Measurements from ENCODE around the gene NETO2.
"Not testable (repeated sequence)": the region's sequence is repeated elsewhere in the genome, so short reads cannot be mapped to it uniquely, and the experiment has no call there.

Gene NETO2

DNA sequence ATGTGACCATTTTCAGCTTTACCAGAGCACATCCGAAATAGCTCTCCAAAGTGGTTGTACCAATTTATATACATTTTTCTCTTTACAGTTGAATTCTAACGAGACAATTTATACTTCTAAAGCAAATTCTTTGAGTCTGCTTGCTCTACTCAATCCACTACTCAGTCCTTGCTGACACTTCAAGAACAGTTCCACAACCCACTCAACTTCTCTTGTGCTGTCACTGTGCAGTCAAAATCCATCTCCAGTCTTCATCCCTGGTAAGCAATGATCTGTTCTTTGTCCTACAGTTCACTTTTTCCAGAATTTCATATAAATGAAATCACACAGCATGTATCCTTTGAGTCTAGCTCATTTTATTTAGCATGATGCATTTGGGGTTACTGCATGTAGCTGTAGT, 30.6 kb downstream of the NETO2 start:
- H3K27ac ChIP-seq (ENCODE audit: low read length) = no peak overlapping the region
- H2AFZ ChIP-seq (ENCODE audit: low read depth, low read length) = no peak overlapping the region
- peaks cover 16% of the 10 kb centered on the region for H3K4me1 ChIP-seq (ENCODE audit: low read length)
- no peak overlapping the region for H3K4me2 ChIP-seq (ENCODE audit: low read length)
- no peak overlapping the region for H3K9ac ChIP-seq (ENCODE audit: low read length)
- H3K4me3 ChIP-seq (ENCODE audit: low read length) = no peak overlapping the region
- H4K20me1 ChIP-seq (ENCODE audit: insufficient read depth, low read length) = no peaks in the 10 kb centered on the region
- H3K9me3 ChIP-seq (ENCODE audit: insufficient read depth, low read length) = no peaks in the 10 kb centered on the region
- H3K27me3 ChIP-seq (ENCODE audit: low read depth, low read length) = no peaks in the 10 kb centered on the region; the same call in 1 of the 2 replicates
- no peaks in the 10 kb centered on the region for H3K79me2 ChIP-seq (ENCODE audit: low read length)
- TF ChIP-seq, protein P1, sequence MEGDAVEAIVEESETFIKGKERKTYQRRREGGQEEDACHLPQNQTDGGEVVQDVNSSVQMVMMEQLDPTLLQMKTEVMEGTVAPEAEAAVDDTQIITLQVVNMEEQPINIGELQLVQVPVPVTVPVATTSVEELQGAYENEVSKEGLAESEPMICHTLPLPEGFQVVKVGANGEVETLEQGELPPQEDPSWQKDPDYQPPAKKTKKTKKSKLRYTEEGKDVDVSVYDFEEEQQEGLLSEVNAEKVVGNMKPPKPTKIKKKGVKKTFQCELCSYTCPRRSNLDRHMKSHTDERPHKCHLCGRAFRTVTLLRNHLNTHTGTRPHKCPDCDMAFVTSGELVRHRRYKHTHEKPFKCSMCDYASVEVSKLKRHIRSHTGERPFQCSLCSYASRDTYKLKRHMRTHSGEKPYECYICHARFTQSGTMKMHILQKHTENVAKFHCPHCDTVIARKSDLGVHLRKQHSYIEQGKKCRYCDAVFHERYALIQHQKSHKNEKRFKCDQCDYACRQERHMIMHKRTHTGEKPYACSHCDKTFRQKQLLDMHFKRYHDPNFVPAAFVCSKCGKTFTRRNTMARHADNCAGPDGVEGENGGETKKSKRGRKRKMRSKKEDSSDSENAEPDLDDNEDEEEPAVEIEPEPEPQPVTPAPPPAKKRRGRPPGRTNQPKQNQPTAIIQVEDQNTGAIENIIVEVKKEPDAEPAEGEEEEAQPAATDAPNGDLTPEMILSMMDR (IDR thresholded peaks at IDR 0.05; ENCODE audit: low read depth, low read length) = no peak
- TF ChIP-seq EZH2phosphoT487 (IDR thresholded peaks at IDR 0.05; ENCODE audit: low read depth) = no peak
- no peaks in the 10 kb centered on the region for H3K36me3 ChIP-seq (replicated peaks; ENCODE audit: low read depth, low read length)

DNA sequence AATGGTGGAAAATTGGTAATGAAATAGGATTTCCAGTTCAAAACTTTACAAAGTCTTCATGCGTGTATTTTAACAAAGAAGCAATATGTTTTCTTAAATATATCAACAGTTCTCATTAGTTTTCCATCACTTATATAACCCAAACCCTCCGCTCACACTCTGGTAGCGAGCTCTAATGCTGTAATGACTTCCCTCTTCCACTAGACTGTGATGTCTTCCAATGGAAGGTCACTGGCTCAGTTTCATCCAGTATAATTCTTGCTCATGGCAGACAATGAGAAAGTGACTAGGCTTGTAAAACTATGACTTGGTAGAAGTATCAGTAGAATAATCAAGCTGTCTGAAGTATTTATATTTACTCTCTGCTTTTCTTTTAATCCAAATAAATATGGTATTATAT, 32.8 kb downstream of the NETO2 start:
- Histone ChIP-seq H3K4me2 (ENCODE audit: low read length) (no peak overlapping the region), H3K9ac (ENCODE audit: low read length) (no peak overlapping the region), H3K4me3 (ENCODE audit: low read length) (no peak overlapping the region), H2AFZ (ENCODE audit: low read depth, low read length) (no peak overlapping the region), H4K20me1 (ENCODE audit: insufficient read depth, low read length) (no peaks in the 10 kb centered on the region), H3K27ac (ENCODE audit: low read length) (no peak overlapping the region), H3K27me3 (ENCODE audit: low read depth, low read length) (no peaks in the 10 kb centered on the region; the same call in none of the 2 replicates), H3K4me1 (ENCODE audit: low read length) (peaks cover 21% of the 10 kb centered on the region), H3K36me3 (replicated peaks; ENCODE audit: low read depth, low read length) (no peaks in the 10 kb centered on the region), H3K9me3 (ENCODE audit: insufficient read depth, low read length) (no peaks in the 10 kb centered on the region), H3K79me2 (ENCODE audit: low read length) (no peaks in the 10 kb centered on the region)
- TF ChIP-seq, protein P1 (IDR thresholded peaks at IDR 0.05; ENCODE audit: low read depth, low read length) = no peak; the same call in 1 of the 2 replicates
- TF ChIP-seq EZH2phosphoT487 (IDR thresholded peaks at IDR 0.05; ENCODE audit: low read depth) = no peak

DNA sequence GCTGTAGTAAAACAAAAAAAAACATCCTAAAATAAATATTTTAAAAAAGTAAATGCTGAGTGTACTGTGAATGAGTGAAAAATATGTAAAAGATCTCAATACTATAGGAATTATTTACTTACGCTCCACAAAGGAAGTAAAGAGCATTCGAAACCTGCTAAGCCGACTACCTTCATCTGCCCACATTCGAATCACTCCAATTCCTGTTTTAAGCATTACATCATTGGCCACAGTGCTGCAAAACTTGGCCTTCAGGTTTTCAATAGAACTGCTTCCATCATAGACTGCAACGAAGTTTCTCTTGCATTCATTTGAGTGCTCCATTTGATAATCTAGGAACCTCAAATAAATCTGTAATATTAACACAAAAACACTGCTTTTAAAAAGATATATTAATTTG, 34.4 kb downstream of the NETO2 start:
- Histone ChIP-seq H3K9ac (ENCODE audit: low read length) (no peak overlapping the region), H3K4me1 (ENCODE audit: low read length) (peaks cover 14% of the 10 kb centered on the region), H3K27ac (ENCODE audit: low read length) (no peak overlapping the region), H2AFZ (ENCODE audit: low read depth, low read length) (no peak overlapping the region), H3K4me2 (ENCODE audit: low read length) (no peak overlapping the region), H3K27me3 (ENCODE audit: low read depth, low read length) (no peaks in the 10 kb centered on the region; the same call in 1 of the 2 replicates), H3K79me2 (ENCODE audit: low read length) (no peaks in the 10 kb centered on the region), H3K9me3 (ENCODE audit: insufficient read depth, low read length) (no peaks in the 10 kb centered on the region), H4K20me1 (ENCODE audit: insufficient read depth, low read length) (no peaks in the 10 kb centered on the region), H3K4me3 (ENCODE audit: low read length) (no peak overlapping the region), H3K36me3 (replicated peaks; ENCODE audit: low read depth, low read length) (no peaks in the 10 kb centered on the region)
- TF ChIP-seq, protein P1 (IDR thresholded peaks at IDR 0.05; ENCODE audit: low read depth, low read length) = no peak
- no peak for TF ChIP-seq EZH2phosphoT487 (IDR thresholded peaks at IDR 0.05; ENCODE audit: low read depth)

DNA sequence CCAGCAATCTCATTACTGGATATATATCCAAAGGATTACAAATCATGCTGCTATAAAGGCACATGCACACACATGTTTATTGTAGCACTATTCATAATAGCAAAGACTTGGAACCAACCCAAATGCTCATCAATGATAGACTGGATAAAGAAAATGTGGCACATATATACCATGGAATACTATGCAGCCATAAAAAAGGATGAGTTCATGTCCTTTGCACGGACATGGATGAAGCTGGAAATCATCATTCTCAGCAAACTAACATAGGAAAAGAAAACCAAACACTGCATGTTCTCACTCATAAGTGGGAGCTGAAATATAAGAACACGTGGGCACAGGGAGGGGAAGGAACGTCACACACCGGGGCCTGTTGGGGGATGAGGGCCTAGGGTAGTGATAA, 40.8 kb downstream of the NETO2 start:
- H3K27ac ChIP-seq (ENCODE audit: low read length); H3K9ac ChIP-seq (ENCODE audit: low read length); H2AFZ ChIP-seq (ENCODE audit: low read depth, low read length); H3K36me3 ChIP-seq (replicated peaks; ENCODE audit: low read depth, low read length); H4K20me1 ChIP-seq (ENCODE audit: insufficient read depth, low read length); H3K4me2 ChIP-seq (ENCODE audit: low read length); H3K27me3 ChIP-seq (ENCODE audit: low read depth, low read length); H3K79me2 ChIP-seq (ENCODE audit: low read length); H3K9me3 ChIP-seq (ENCODE audit: insufficient read depth, low read length); H3K4me3 ChIP-seq (ENCODE audit: low read length); H3K4me1 ChIP-seq (ENCODE audit: low read length): not testable (repeated sequence)

DNA sequence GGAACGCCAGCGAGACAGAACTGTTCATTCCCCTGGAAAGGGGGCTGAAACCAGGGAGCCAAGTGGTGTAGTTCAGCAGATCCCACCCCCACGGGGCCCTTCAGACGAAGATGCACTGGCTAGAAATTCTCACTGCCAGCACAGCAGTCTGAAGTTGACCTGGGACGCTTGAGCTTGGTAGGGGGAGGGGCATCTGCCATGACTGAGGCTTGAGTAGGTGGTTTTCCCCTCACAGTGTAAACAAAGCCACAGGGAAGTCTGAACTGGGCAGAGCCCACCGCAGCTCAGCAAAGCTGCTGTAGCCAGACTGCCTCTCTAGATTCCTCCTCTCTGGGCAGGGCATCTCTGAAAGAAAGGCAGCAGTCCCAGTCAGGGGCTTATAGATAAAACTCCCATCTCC, 46.6 kb downstream of the NETO2 start:
- not testable (repeated sequence) for H3K27me3 ChIP-seq (ENCODE audit: low read depth, low read length); H3K9ac ChIP-seq (ENCODE audit: low read length); H3K4me3 ChIP-seq (ENCODE audit: low read length); H3K4me2 ChIP-seq (ENCODE audit: low read length); H3K36me3 ChIP-seq (replicated peaks; ENCODE audit: low read depth, low read length); H3K79me2 ChIP-seq (ENCODE audit: low read length); H3K27ac ChIP-seq (ENCODE audit: low read length); H3K9me3 ChIP-seq (ENCODE audit: insufficient read depth, low read length); H2AFZ ChIP-seq (ENCODE audit: low read depth, low read length); H3K4me1 ChIP-seq (ENCODE audit: low read length); H4K20me1 ChIP-seq (ENCODE audit: insufficient read depth, low read length)

All from OCI-LY3 (cell line).